HCT116 (cell line): ENCODE data around the gene DDX23. TPM values are rescaled to one million over a fixed set of nuclear protein-coding genes. Genes with fewer than 3 reads are reported as not detected.

Source experiments
- ATAC-seq: fragments of 200-7000 bp; cut with Tn5 transposase; 2 replicates; pipeline ENCODE4 v1.9.1; 2020; ENCODE audit warnings: mild to moderate bottlenecking, moderate library complexity
- BruUV-seq: library from RNA; stranded (reverse); fragments of 400-500 nt; replicated peaks from 2 replicates; lab custom pipeline; 2021; lab: Mats Ljungman, UMichigan
- CTCF ChIA-PET: fragments of 300-600 bp; sonication (Branson Sonifier 250); formaldehyde crosslinking; loops from one replicate; lab custom pipeline; 2021; ENCODE audit warnings: antibody characterized with exemption; lab: Charles Lee
- POLR2A ChIA-PET: fragments of 300-600, 350-600 bp; sonication (Branson Sonifier 250); formaldehyde crosslinking; loops from one replicate; lab custom pipeline; 2021; ENCODE audit warnings: antibody characterized with exemption; lab: Charles Lee
- RAD21 ChIA-PET, 2 experiments: fragments of 300-600 bp; sonication (Branson Sonifier 250); formaldehyde crosslinking; loops; one replicate each; lab custom pipeline; 2023; ENCODE audit warnings: low total read pairs in 2 of 2; ENCODE audit not compliant: uncharacterized antibody in 2 of 2, unreplicated experiment in 2 of 2, low non-redundant PET in 1 of 2; lab: Charles Lee
- DNase-seq: peaks from one replicate; pipeline ENCODE4 v3.0.0-alpha.2; 2010; ENCODE audit warnings: low read depth, low spot score
- H2AFZ ChIP-seq: fragments of 200-600 bp; shearing (Covaris generic), sonication (generic); 2 replicates; pipeline ENCODE4 v1.6.1; 2017; ENCODE audit warnings: low read depth, mixed run types, mixed read lengths, antibody characterized with exemption, low read length; ENCODE audit not compliant: poor library complexity, severe bottlenecking
- H3K27ac ChIP-seq: 2 replicates; pipeline ENCODE4 v1.5.1; 2012; ENCODE audit warnings: low read depth, low read length
- H3K27me3 ChIP-seq: fragments of 200-600 bp; sonication (generic); 2 replicates; pipeline ENCODE4 v1.6.1; 2016; ENCODE audit warnings: mixed run types, low read length, mixed read lengths; ENCODE audit not compliant: insufficient read depth
- H3K36me3 ChIP-seq, 2 experiments: fragments of 200-500 bp in 1 of 2; fragments of 200-600 bp in 1 of 2; sonication (Bioruptor generic) in 1 of 2; sonication (generic) in 1 of 2; 2 replicates each; pipeline versions ENCODE4 v1.5.1 to v1.6.1; 2014 to 2016; ENCODE audit warnings: low read length in 2 of 2, inconsistent platforms in 1 of 2, mixed read lengths in 1 of 2, mixed run types in 1 of 2; ENCODE audit not compliant: insufficient read depth in 2 of 2, control insufficient read depth in 1 of 2
- H3K4me1 ChIP-seq, 2 experiments: fragments of 200-600 bp in 1 of 2; sonication (generic) in 1 of 2; 2 replicates each; pipeline versions ENCODE4 v1.5.1 to v1.6.1; 2012 to 2017; ENCODE audit warnings: low read length in 2 of 2, inconsistent platforms in 1 of 2, mild to moderate bottlenecking in 1 of 2, mixed read lengths in 1 of 2, mixed run types in 1 of 2, moderate library complexity in 1 of 2; ENCODE audit not compliant: insufficient read depth in 2 of 2, control insufficient read depth in 1 of 2
- H3K4me2 ChIP-seq: fragments of 200-600 bp; sonication (generic); 2 replicates; pipeline ENCODE4 v1.6.1; 2017; ENCODE audit warnings: mixed run types, low read length, mixed read lengths
- H3K4me3 ChIP-seq, 2 experiments: fragments of 200-600 bp in 1 of 2; sonication (generic) in 1 of 2; replicated peaks in 1 of 2; 2 replicates each; pipeline ENCODE4 v1.5.1; 2011 to 2016; ENCODE audit warnings: low read length in 2 of 2, control low read depth in 1 of 2, low read depth in 1 of 2, mild to moderate bottlenecking in 1 of 2, mixed read lengths in 1 of 2, mixed run types in 1 of 2
- H3K79me2 ChIP-seq: fragments of 200-600 bp; sonication (generic); 2 replicates; pipeline ENCODE4 v1.6.1; 2017; ENCODE audit warnings: mild to moderate bottlenecking, mixed run types, low read length, moderate library complexity, mixed read lengths; ENCODE audit not compliant: insufficient read depth
- H3K9ac ChIP-seq: fragments of 200-600 bp; sonication (generic); 2 replicates; pipeline ENCODE4 v1.6.1; 2016; ENCODE audit warnings: low read length, mixed read lengths
- H3K9me2 ChIP-seq: fragments of 200-600 bp; sonication (generic), shearing (Covaris generic); 2 replicates; pipeline ENCODE4 v1.6.1; 2017; ENCODE audit warnings: mixed run types, mild to moderate bottlenecking, moderate library complexity; ENCODE audit not compliant: insufficient read depth
- H3K9me3 ChIP-seq, 2 experiments: fragments of 200-500 bp in 1 of 2; fragments of 200-600 bp in 1 of 2; sonication (Bioruptor generic) in 1 of 2; sonication (generic) in 1 of 2; 2 replicates each; pipeline ENCODE4 v1.6.1; 2014 to 2017; ENCODE audit warnings: low read length in 2 of 2, mixed read lengths in 2 of 2, inconsistent platforms in 1 of 2, low read depth in 1 of 2, mild to moderate bottlenecking in 1 of 2, mixed run types in 1 of 2, moderate library complexity in 1 of 2; ENCODE audit not compliant: control insufficient read depth in 1 of 2, insufficient read depth in 1 of 2
- H4K20me1 ChIP-seq: fragments of 200-600 bp; sonication (generic), shearing (Covaris generic); 2 replicates; pipeline ENCODE4 v1.6.1; 2017; ENCODE audit warnings: mixed run types, mild to moderate bottlenecking, moderate library complexity; ENCODE audit not compliant: insufficient read depth
- CBX3 ChIP-seq: IDR thresholded peaks from 2 replicates; pipeline ENCODE4 v1.6.1; 2012; ENCODE audit warnings: low read depth
- CEBPB ChIP-seq: IDR thresholded peaks from 2 replicates; pipeline ENCODE4 v1.6.1; 2012; ENCODE audit warnings: low read depth
- CTCF ChIP-seq, 3 experiments: fragments of 200-600 bp in 1 of 3; sonication (generic) in 1 of 3; IDR thresholded peaks in 2 of 3; conservative IDR thresholded peaks in 1 of 3; 2 replicates each; pipeline ENCODE4 v1.5.1; 2012 to 2017; ENCODE audit warnings: low read depth in 2 of 3, low read length in 2 of 3, antibody characterized with exemption in 1 of 3, borderline replicate concordance in 1 of 3, control low read depth in 1 of 3, mild to moderate bottlenecking in 1 of 3, mixed read lengths in 1 of 3, mixed run types in 1 of 3, moderate library complexity in 1 of 3; ENCODE audit not compliant: insufficient read depth in 1 of 3
- EZH2 ChIP-seq: fragments of 200-600 bp; sonication (generic); IDR thresholded peaks from 2 replicates; pipeline ENCODE4 v1.6.1; 2017; ENCODE audit warnings: antibody characterized with exemption, mixed run types
- JUND ChIP-seq: IDR thresholded peaks from 2 replicates; pipeline ENCODE4 v1.6.1; 2012
- POLR2AphosphoS5 ChIP-seq: IDR thresholded peaks from 2 replicates; pipeline ENCODE4 v1.6.1; 2011; ENCODE audit warnings: mild to moderate bottlenecking, low read depth, low read length, moderate library complexity
- SP1 ChIP-seq: IDR thresholded peaks from 2 replicates; pipeline ENCODE4 v1.6.1; 2012; ENCODE audit warnings: low read depth
- TCF7L2 ChIP-seq: IDR thresholded peaks from 2 replicates; pipeline ENCODE4 v1.7.0; 2011; ENCODE audit warnings: borderline replicate concordance, inconsistent platforms; ENCODE audit not compliant: insufficient read depth, insufficient read length; ENCODE audit errors: extremely low read depth
- ZBTB33 ChIP-seq: IDR thresholded peaks from 2 replicates; pipeline ENCODE4 v1.6.1; 2011; ENCODE audit warnings: mild to moderate bottlenecking, low read length, moderate library complexity; ENCODE audit not compliant: insufficient replicate concordance; ENCODE audit errors: extremely low read depth
- intact Hi-C: fragments of 100-400 bp; cut with micrococcal nuclease; formaldehyde crosslinking; loops from 2 replicates; pipeline ENCODE4 v1.10.0; 2022
- total RNA-seq: library from RNA; stranded (reverse); gene quantifications from one replicate; pipeline ENCODE4 v1.2.1, GENCODE V29; 2021; ENCODE audit not compliant: unreplicated experiment
- TF ChIP-seq, protein P1 (sequence below): IDR thresholded peaks from 2 replicates; pipeline ENCODE4 v1.6.1; 2012

The DDX23 gene
- total RNA-seq, 1 experiment from 2014 or later = 75.0 TPM

GRCh38 chr12:48828293-48828692, 23.7 kb downstream of the DDX23 start:
- H3K9me2 ChIP-seq = no peaks in the 10 kb centered on the region
- no peak overlapping the region for H2AFZ ChIP-seq
- POLR2A ChIA-PET = no interaction called here
- H3K79me2 ChIP-seq = no peaks in the 10 kb centered on the region
- H3K9ac ChIP-seq = no peak overlapping the region
- H4K20me1 ChIP-seq = no peaks in the 10 kb centered on the region
- no peak overlapping the region for H3K4me2 ChIP-seq
- DNase-seq (no peak), ATAC-seq (peak; percentile 20; the same call in 1 of the 2 replicates)
- RAD21 ChIA-PET = no interaction called here
- intact Hi-C loops = no loop called here
- H3K4me3 ChIP-seq = no peak overlapping the region
- no peaks in the 10 kb centered on the region for H3K4me1 ChIP-seq
- peaks cover 34 to 35% of the 10 kb centered on the region in 2 experiments; a peak in 3 of 4 replicates for H3K36me3 ChIP-seq
- no peaks in the 10 kb centered on the region for H3K27me3 ChIP-seq
- TF ChIP-seq POLR2AphosphoS5 (no peak), SP1 (no peak), ZBTB33 (no peak), CEBPB (no peak), CBX3 (no peak), CTCF (IDR thresholded peaks at IDR 0.05 in 2 of 3, conservative IDR thresholded peaks at IDR 0.05 in 1 of 3; ENCODE audit: borderline replicate concordance in 1 of 3, insufficient read depth in 1 of 3, low read depth in 2 of 3, low read length in 2 of 3) (no peak), TCF7L2 (no peak), JUND (no peak), EZH2 (no peak)
- TF ChIP-seq, protein P1, sequence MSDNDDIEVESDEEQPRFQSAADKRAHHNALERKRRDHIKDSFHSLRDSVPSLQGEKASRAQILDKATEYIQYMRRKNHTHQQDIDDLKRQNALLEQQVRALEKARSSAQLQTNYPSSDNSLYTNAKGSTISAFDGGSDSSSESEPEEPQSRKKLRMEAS = no peak
- no peaks in the 10 kb centered on the region for H3K9me3 ChIP-seq
- no peak overlapping the region for H3K27ac ChIP-seq
- CTCF ChIA-PET = no interaction called here
- no TSS peak for BruUV-seq
